ENCODE results near the gene MRPS23.

The MRPS23 gene

GRCh38 chr17:57803021-57803420, 46.8 kb downstream of the MRPS23 start:
- Histone ChIP-seq H3K4me3 (ENCODE audit: low read depth in 1 of 2, low read length in 1 of 2) (no peak overlapping the region), H3K9me3 (no peaks in the 10 kb centered on the region), H3K36me3 (no peaks in the 10 kb centered on the region), H3K27me3 (peaks cover 22% of the 10 kb centered on the region), H3K4me1 (ENCODE audit: control insufficient read depth in 1 of 2, insufficient read depth in 1 of 2, low read depth in 1 of 2, low read length in 1 of 2) (no peaks in the 10 kb centered on the region), H3K27ac (no peak overlapping the region)
- TF ChIP-seq, protein P1, sequence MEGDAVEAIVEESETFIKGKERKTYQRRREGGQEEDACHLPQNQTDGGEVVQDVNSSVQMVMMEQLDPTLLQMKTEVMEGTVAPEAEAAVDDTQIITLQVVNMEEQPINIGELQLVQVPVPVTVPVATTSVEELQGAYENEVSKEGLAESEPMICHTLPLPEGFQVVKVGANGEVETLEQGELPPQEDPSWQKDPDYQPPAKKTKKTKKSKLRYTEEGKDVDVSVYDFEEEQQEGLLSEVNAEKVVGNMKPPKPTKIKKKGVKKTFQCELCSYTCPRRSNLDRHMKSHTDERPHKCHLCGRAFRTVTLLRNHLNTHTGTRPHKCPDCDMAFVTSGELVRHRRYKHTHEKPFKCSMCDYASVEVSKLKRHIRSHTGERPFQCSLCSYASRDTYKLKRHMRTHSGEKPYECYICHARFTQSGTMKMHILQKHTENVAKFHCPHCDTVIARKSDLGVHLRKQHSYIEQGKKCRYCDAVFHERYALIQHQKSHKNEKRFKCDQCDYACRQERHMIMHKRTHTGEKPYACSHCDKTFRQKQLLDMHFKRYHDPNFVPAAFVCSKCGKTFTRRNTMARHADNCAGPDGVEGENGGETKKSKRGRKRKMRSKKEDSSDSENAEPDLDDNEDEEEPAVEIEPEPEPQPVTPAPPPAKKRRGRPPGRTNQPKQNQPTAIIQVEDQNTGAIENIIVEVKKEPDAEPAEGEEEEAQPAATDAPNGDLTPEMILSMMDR (IDR thresholded peaks at IDR 0.05), result no peak

DNA sequence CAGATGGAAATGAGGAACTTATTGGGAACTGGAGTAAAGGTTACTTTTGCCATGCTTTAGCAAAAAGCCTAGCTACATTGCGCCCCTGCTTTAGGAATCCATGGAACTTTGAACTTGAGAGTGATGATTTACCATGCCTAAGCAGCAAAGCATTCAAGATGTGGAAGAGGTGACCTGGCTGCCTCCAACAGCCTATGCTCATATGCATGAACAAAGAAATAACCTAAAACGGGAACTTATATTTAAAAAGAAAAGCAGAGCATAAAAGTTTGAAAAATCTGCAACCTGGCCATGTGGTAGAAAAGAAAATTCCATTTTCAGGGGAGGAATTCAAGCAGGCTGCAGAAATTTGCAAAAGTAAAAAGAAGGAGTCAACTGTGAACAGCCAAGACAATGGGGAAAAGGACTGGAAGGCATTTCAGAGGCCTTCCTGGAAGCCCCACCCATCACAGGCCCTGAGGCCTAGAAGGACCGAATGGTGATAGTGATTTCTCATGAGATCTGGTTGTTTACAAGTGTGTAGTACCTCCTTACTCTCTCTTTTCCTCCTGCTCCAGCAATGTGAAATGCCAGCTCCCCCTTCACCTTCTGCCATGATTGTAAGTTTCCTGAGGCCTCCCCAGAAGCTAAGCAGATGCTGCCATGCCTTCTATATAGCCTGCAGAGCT, 48.7 kb downstream of the MRPS23 start:
- Histone ChIP-seq H3K4me1 (ENCODE audit: control insufficient read depth in 1 of 2, insufficient read depth in 1 of 2, low read depth in 1 of 2, low read length in 1 of 2) (no peaks in the 10 kb centered on the region), H3K27me3 (peaks cover 9% of the 10 kb centered on the region), H3K4me3 (ENCODE audit: low read depth in 1 of 2, low read length in 1 of 2) (no peak overlapping the region), H3K9me3 (no peaks in the 10 kb centered on the region), H3K27ac (no peak overlapping the region), H3K36me3 (no peaks in the 10 kb centered on the region)
- TF ChIP-seq, protein P1 (IDR thresholded peaks at IDR 0.05), result no peak

DNA sequence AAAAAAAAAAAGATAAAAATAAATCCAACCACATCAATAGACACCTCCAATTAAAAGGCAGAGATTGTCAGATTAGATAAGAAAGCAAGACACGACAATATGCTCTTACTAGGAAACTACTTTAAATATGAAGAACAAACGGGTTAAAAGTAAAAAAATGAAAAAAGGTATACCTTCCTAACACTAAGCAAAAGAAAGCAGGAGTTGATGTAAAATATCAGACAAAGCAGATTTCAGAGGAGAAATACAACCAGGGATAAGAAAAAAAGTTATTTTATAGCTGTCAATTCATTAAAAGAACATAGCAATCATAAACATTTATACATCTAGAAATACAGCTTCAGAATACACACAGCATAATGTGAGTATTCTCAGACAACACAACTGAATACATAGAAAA, 55.0 kb downstream of the MRPS23 start:
- Histone ChIP-seq H3K36me3 (no peaks in the 10 kb centered on the region), H3K9me3 (no peaks in the 10 kb centered on the region), H3K4me3 (ENCODE audit: low read depth in 1 of 2, low read length in 1 of 2) (no peak overlapping the region), H3K27me3 (peaks cover 3% of the 10 kb centered on the region), H3K4me1 (ENCODE audit: control insufficient read depth in 1 of 2, insufficient read depth in 1 of 2, low read depth in 1 of 2, low read length in 1 of 2) (no peaks in the 10 kb centered on the region), H3K27ac (no peak overlapping the region)
- TF ChIP-seq, protein P1 (IDR thresholded peaks at IDR 0.05), result no peak

GRCh38 chr17:57788725-57789124, 61.1 kb downstream of the MRPS23 start:
- TF ChIP-seq, protein P1 (IDR thresholded peaks at IDR 0.05), result no peak
- peaks cover 38% of the 10 kb centered on the region for H3K27me3 ChIP-seq
- H3K4me1 ChIP-seq (ENCODE audit: control insufficient read depth in 1 of 2, insufficient read depth in 1 of 2, low read depth in 1 of 2, low read length in 1 of 2), result no peaks in the 10 kb centered on the region
- no peaks in the 10 kb centered on the region for H3K36me3 ChIP-seq
- H3K4me3 ChIP-seq (ENCODE audit: low read depth in 1 of 2, low read length in 1 of 2), result no peak overlapping the region
- H3K9me3 ChIP-seq, result no peaks in the 10 kb centered on the region
- H3K27ac ChIP-seq, result no peak overlapping the region

- H3K36me3 ChIP-seq, result no peaks in the 10 kb centered on the region
- no peak overlapping the region for H3K27ac ChIP-seq
- no peak overlapping the region for H3K4me3 ChIP-seq (ENCODE audit: low read depth in 1 of 2, low read length in 1 of 2)
- peaks cover 57% of the 10 kb centered on the region for H3K27me3 ChIP-seq
- H3K4me1 ChIP-seq (ENCODE audit: control insufficient read depth in 1 of 2, insufficient read depth in 1 of 2, low read depth in 1 of 2, low read length in 1 of 2), result peaks cover 0 to 7% of the 10 kb centered on the region in 2 experiments
- TF ChIP-seq, protein P1 (IDR thresholded peaks at IDR 0.05), result no peak
- H3K9me3 ChIP-seq, result no peaks in the 10 kb centered on the region
These were observed 64.8 kb downstream of the MRPS23 start for GRCh38 chr17:57785022-57785421.
